ENCODE measurements around the gene UGT2B10. TPM values are rescaled to one million over a fixed set of nuclear protein-coding genes. Genes with fewer than 3 reads are reported as not detected.
"Not testable (repeated sequence)": the region's sequence is repeated elsewhere in the genome, so short reads cannot be mapped to it uniquely, and the experiment has no call there.

UGT2B10 gene
- total RNA-seq, 2 donors from 2014 or later = 0.40 to 1.0 TPM

- intact Hi-C loops (cut with DNase I) = no loop called here
- H3K9ac ChIP-seq (ENCODE audit: low read depth in 2 of 2, low read length in 2 of 2) = no peak overlapping the region
- H3K9me3 ChIP-seq = no peaks in the 10 kb centered on the region
- no peak for DNase-seq
- TF ChIP-seq CTCF (IDR thresholded peaks at IDR 0.05) = no peak
- H3K4me3 ChIP-seq = no peak overlapping the region
- H3K36me3 ChIP-seq = no peaks in the 10 kb centered on the region
- no peaks in the 10 kb centered on the region for H3K4me1 ChIP-seq
- no peak overlapping the region for H3K27ac ChIP-seq
- no peaks in the 10 kb centered on the region for H3K27me3 ChIP-seq
Observed at GRCh38 chr4:68803013-68803412, 12.8 kb upstream of the UGT2B10 start.

GRCh38 chr4:68808060-68808459 lies 7.7 kb upstream of the UGT2B10 start:
- Histone ChIP-seq H3K4me1 (no peaks in the 10 kb centered on the region), H3K36me3 (no peaks in the 10 kb centered on the region), H3K4me3 (no peak overlapping the region), H3K9ac (ENCODE audit: low read depth in 2 of 2, low read length in 2 of 2) (no peak overlapping the region), H3K27me3 (no peaks in the 10 kb centered on the region), H3K9me3 (no peaks in the 10 kb centered on the region), H3K27ac (no peak overlapping the region)
- intact Hi-C loops (cut with DNase I) = no loop called here
- TF ChIP-seq CTCF (IDR thresholded peaks at IDR 0.05) = no peak
- no peak for DNase-seq

DNA sequence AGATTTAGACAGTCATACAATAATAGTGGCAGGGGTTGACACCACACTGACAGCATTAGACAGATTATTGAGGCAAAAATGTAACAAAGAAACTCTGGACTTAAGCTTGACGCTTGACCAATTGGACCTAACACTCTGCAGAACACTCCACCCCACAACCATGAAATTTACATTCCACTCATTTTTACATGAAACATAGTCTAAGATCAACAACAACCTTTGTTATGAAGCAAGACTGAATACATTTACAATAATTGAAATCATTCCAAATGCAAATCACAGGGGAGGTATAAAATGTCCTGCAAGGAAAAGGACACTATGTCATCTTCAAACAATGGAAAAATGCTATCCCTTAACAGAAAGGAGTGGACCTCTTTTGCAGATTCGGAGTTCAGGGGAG lies 4.9 kb upstream of the UGT2B10 start:
- Histone ChIP-seq H3K9ac (ENCODE audit: low read depth in 2 of 2, low read length in 2 of 2) (no peak overlapping the region), H3K4me1 (no peaks in the 10 kb centered on the region), H3K36me3 (no peaks in the 10 kb centered on the region), H3K27ac (no peak overlapping the region), H3K27me3 (no peaks in the 10 kb centered on the region), H3K4me3 (no peak overlapping the region), H3K9me3 (no peaks in the 10 kb centered on the region)
- intact Hi-C loops (cut with DNase I) = no loop called here
- TF ChIP-seq CTCF (IDR thresholded peaks at IDR 0.05) = no peak
- no peak for DNase-seq

- H3K4me3 ChIP-seq; H3K36me3 ChIP-seq; H3K9me3 ChIP-seq; H3K4me1 ChIP-seq; DNase-seq; H3K9ac ChIP-seq (ENCODE audit: low read depth in 2 of 2, low read length in 2 of 2); H3K27ac ChIP-seq; H3K27me3 ChIP-seq; intact Hi-C loops (cut with DNase I): not testable (repeated sequence)
Observed at GRCh38 chr4:68816410-68817265, 844 bp downstream of the UGT2B10 start.

GRCh38 chr4:68817386-68817785 lies 1.6 kb downstream of the UGT2B10 start:
- Histone ChIP-seq H3K4me3 (no peak overlapping the region), H3K27me3 (no peaks in the 10 kb centered on the region), H3K9ac (ENCODE audit: low read depth in 2 of 2, low read length in 2 of 2) (no peak overlapping the region), H3K36me3 (no peaks in the 10 kb centered on the region), H3K4me1 (no peaks in the 10 kb centered on the region), H3K9me3 (no peaks in the 10 kb centered on the region), H3K27ac (no peak overlapping the region)
- intact Hi-C loops (cut with DNase I) = no loop called here
- no peak for DNase-seq
- TF ChIP-seq CTCF (IDR thresholded peaks at IDR 0.05) = no peak

GRCh38 chr4:68818030-68818462 lies 2.3 kb downstream of the UGT2B10 start:
- H3K36me3 ChIP-seq; H3K4me1 ChIP-seq; H3K27me3 ChIP-seq; intact Hi-C loops (cut with DNase I); DNase-seq; H3K9me3 ChIP-seq; H3K27ac ChIP-seq; H3K4me3 ChIP-seq; H3K9ac ChIP-seq (ENCODE audit: low read depth in 2 of 2, low read length in 2 of 2): not testable (repeated sequence)
